Ramos (cell line): ENCODE measurements around the gene OR6C68.
"Not testable (repeated sequence)": the region's sequence is repeated elsewhere in the genome, so short reads cannot be mapped to it uniquely, and the experiment has no call there.

Experiments
- in situ Hi-C: fragments of 300-500 bp; cut with MboI; formaldehyde crosslinking; loops from one replicate; pipeline ENCODE4 v1.14.3; 2022; ENCODE audit warnings: low sequenced_read_pairs; ENCODE audit not compliant: unreplicated experiment

OR6C68 gene

GRCh38 chr12:55492078-55492477 lies at the start of gene OR6C68:
Gene OR6C68, plus strand, starts transcription at chr12:55492378. Its CDS starts 0 bp downstream, at chr12:55492378.
- in situ Hi-C loops: no loop called here

- in situ Hi-C loops: no loop called here
Observed at GRCh38 chr12:55443776-55444175, 48.4 kb upstream of the OR6C68 start, which contains the start of gene OR6C2. Gene OR6C2, plus strand, starts transcription at chr12:55444076. Its CDS starts 8,138 bp downstream, at chr12:55452214.

- in situ Hi-C loops: no loop called here
Observed at GRCh38 chr12:55445357-55445756, 46.8 kb upstream of the OR6C68 start.

- in situ Hi-C loops: no loop called here
Observed at GRCh38 chr12:55446326-55446725, 45.9 kb upstream of the OR6C68 start.

GRCh38 chr12:55448825-55449224 lies 43.4 kb upstream of the OR6C68 start:
- in situ Hi-C loops: no loop called here

GRCh38 chr12:55464926-55465325 lies 27.3 kb upstream of the OR6C68 start:
- in situ Hi-C loops: not testable (repeated sequence)

GRCh38 chr12:55467836-55468235 lies 24.3 kb upstream of the OR6C68 start:
- in situ Hi-C loops: no loop called here

- in situ Hi-C loops: no loop called here
Observed at GRCh38 chr12:55469291-55469690, 22.9 kb upstream of the OR6C68 start.

GRCh38 chr12:55470088-55470829 lies 21.9 kb upstream of the OR6C68 start, which contains the start of gene OR6C70:
Gene OR6C70, minus strand, starts transcription at chr12:55470138. Its CDS starts 0 bp downstream, at chr12:55470138.
- in situ Hi-C loops: no loop called here

- in situ Hi-C loops: no loop called here
Observed at GRCh38 chr12:55472264-55472663, 19.9 kb upstream of the OR6C68 start.

GRCh38 chr12:55479136-55479535 lies 13.0 kb upstream of the OR6C68 start:
- in situ Hi-C loops: not testable (repeated sequence)

GRCh38 chr12:55484284-55484683 lies 7.9 kb upstream of the OR6C68 start:
- in situ Hi-C loops: not testable (repeated sequence)

GRCh38 chr12:55495490-55495889 lies 3.3 kb downstream of the OR6C68 start:
- in situ Hi-C loops: no loop called here

GRCh38 chr12:55499231-55499630 lies 7.1 kb downstream of the OR6C68 start:
- in situ Hi-C loops: no loop called here

- in situ Hi-C loops: no loop called here
Observed at GRCh38 chr12:55499810-55500252, 7.7 kb downstream of the OR6C68 start.

- in situ Hi-C loops: no loop called here
Observed at GRCh38 chr12:55501601-55502000, 9.4 kb downstream of the OR6C68 start.

GRCh38 chr12:55515696-55516095 lies 23.5 kb downstream of the OR6C68 start:
- in situ Hi-C loops: no loop called here

GRCh38 chr12:55516391-55516790 lies 24.2 kb downstream of the OR6C68 start:
- in situ Hi-C loops: no loop called here
